ENCODE results near the gene SPAG6. TPM values are rescaled to one million over a fixed set of nuclear protein-coding genes. Genes with fewer than 3 reads are reported as not detected.
"Not testable (repeated sequence)": the region's sequence is repeated elsewhere in the genome, so short reads cannot be mapped to it uniquely, and the experiment has no call there.

Gene SPAG6
- total RNA-seq = not detected
- long read RNA-seq = 0 reads

DNA sequence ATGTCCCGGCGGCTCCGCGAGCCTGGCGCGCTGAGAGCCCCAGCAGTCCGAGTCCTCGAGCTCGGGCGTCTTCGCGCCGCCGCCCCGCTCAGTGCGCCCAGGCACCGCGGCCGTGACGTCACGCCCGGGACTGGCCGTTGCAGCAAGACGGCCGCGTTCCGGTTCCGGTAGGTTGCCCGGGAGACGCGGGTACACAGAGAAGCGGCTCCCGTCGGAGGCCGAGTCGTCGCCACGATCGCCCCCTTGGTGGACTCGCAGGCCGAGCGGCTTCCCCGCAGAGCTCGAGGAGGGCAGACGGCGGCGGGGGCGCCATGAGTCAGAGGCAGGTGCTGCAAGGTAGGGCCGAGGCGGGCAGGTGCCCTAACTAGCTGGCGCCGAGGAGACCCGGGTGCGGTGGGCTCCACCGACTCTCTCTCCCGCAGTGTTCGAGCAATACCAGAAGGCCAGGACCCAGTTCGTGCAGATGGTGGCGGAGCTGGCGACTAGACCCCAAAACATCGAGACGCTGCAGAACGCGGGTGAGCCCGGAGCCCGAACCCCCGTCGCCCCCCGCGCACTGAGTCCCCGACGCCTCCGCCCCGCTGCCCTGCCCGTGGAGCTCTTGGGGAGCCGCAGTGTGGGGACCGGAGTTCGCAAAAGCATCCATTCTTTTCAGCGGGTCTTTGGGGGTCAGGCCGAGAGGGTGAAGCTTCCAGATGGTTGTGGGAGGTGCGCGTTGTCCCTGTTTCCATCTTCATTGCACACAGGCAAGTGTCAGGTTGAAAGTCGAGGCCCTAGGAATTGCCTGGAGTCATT lies at the start of gene SPAG6:
TSS of gene SPAG6 (plus strand) at position 196 of the 795 bp plus-strand sequence. CDS start at position 312, 116 bp downstream.
- peak; percentile 22 for ATAC-seq
- intact Hi-C loops (cut with DNase I, micrococcal nuclease) = no loop called here
- DNase-seq = peak; percentile 52 to 54

- intact Hi-C loops (cut with DNase I, micrococcal nuclease) = no loop called here
- DNase-seq (no peak), ATAC-seq (no peak)
These were observed 44.1 kb upstream of the SPAG6 start for GRCh38 chr10:22301193-22301592.

- no peak for ATAC-seq
- DNase-seq = no peak
- intact Hi-C loops (cut with DNase I, micrococcal nuclease) = no loop called here
These were observed 41.8 kb upstream of the SPAG6 start for GRCh38 chr10:22303461-22303860.

DNA sequence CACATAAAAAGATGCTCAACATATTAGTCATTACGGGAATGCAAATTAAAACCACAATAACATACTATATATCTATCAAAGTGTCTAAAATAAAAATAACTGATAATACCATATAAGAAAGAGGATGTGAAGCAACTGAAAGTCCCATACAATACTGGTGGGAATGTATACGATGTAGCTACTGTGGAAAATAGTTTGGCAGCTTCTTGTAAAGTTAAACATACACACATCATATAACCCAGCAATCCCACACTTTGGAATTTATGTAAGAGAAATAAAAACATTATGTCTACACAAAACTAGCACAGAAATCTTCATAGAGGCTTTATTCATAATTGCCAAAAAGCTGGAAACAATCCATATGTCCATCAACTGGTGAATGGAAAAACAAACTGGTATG lies 39.6 kb upstream of the SPAG6 start:
- ATAC-seq (no peak), DNase-seq (no peak)
- intact Hi-C loops (cut with DNase I, micrococcal nuclease) = no loop called here

DNA sequence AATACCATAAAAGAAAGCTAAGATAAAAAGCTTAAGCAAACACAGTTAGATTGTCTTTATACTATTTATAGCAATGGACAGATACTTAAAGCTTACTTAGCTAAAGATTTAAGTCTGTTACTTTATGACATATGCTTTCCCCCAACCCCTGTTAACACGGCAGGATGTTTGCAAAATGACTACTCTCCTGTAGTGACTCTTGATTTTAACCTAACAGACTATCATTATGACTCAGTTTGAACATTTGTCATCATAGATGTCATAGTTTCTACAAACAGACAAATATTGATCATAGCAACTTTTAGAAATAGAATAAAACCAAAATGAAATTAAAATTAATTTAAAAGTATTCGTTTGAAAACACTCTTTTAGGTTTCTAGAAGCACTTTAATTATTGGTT lies 36.9 kb upstream of the SPAG6 start:
- no peak for ATAC-seq
- intact Hi-C loops (cut with DNase I, micrococcal nuclease) = no loop called here
- no peak for DNase-seq

- DNase-seq (no peak), ATAC-seq (no peak)
- intact Hi-C loops (cut with DNase I, micrococcal nuclease) = no loop called here
These were observed 35.9 kb upstream of the SPAG6 start for GRCh38 chr10:22309180-22310000.

GRCh38 chr10:22310012-22310411 lies 35.3 kb upstream of the SPAG6 start:
- intact Hi-C loops (cut with DNase I, micrococcal nuclease) = loop anchor here in 1 of 2 donors (10.0 kb wide), 1 partner anchor 305 kb away; the partner anchor contains the start of gene DNAJC1
- not testable (repeated sequence) for ATAC-seq, DNase-seq

- DNase-seq (no peak), ATAC-seq (no peak)
- intact Hi-C loops (cut with DNase I, micrococcal nuclease) = loop anchor here in 1 of 2 donors (10.0 kb wide), 1 partner anchor 306 kb away; the partner anchor contains the start of gene DNAJC1
These were observed 34.4 kb upstream of the SPAG6 start for GRCh38 chr10:22310928-22311327.

DNA sequence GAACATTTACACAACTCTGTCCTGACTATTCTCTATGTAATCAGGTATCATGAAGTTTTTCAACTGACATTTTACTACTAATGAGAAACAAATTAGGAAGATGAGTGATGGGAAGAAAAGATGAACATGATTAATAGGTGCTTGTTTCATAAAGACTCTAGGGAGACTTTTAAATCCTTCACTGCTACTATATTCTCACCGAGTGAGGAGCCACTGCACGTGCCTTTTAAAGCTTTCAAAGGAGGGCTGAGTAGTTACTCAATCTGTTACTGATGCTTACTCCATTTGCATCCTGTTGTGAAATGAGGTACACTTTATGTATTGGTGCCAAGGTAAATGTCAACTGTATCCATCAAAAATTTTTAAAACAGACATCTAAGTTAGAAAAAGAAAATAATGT lies 30.4 kb upstream of the SPAG6 start:
- ATAC-seq (no peak), DNase-seq (no peak)
- intact Hi-C loops (cut with DNase I, micrococcal nuclease) = loop anchor here in 1 of 2 donors (5.0 to 10.0 kb wide), 2 partner anchors 88 to 310 kb away; partner anchors contain the start of gene DNAJC1

DNA sequence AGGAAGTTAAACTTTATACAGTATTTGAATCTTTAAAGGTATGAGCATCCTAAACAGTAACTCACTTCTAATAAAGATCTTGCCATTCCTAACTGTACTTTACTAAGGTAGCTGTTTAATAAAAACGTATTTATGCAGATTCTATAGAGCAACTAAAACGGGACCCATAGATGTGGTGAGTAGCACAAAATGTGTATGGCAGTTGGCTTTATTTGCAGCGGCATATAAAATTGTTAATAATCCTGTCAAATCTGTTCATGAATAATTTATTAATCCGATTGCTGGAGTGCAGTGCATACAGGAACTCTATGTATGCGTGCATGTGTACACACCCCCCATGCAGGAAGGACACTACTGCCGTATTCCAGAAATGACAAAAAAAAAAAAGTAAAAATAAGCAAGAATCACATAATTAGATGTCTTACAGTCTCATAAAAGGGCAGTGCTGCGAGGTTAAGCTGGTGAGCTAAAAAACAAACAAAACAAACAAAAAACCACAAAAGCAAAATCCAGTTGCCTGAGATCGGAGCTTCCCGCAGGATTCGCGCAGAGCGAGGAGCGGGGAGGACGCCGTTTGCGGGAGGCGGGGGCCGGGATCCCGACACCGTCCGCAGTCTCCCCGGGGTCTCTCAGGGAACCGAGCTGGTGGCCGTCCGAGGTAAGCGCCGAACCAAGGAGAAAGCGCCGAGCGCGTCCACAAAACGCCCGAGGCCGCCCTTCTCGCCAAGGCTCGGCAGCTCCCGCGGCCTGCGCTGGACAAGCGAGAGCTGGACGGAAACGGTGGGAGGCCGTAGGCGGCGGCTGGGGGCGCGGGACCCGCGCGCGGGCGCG lies 29.6 kb upstream of the SPAG6 start:
- intact Hi-C loops (cut with DNase I, micrococcal nuclease) = loop anchor here in 1 of 2 donors (5.0 to 10.0 kb wide), 2 partner anchors 88 to 311 kb away; partner anchors contain the start of gene DNAJC1
- DNase-seq (peak in 1 of 2 donors; percentile 46), ATAC-seq (peak; percentile 0)

GRCh38 chr10:22316286-22317075 lies 28.8 kb upstream of the SPAG6 start, which contains the start of gene COMMD3:
COMMD3 (plus strand) TSS chr10:22316388; CDS start chr10:22316418, 30 bp downstream.
- peak; percentile 83 for ATAC-seq
- peak; percentile 86 to 92 for DNase-seq
- intact Hi-C loops (cut with DNase I, micrococcal nuclease) = loop anchor here in 1 of 2 donors (5.0 to 10.0 kb wide), 2 partner anchors 89 to 312 kb away; partner anchors contain the start of gene DNAJC1

DNA sequence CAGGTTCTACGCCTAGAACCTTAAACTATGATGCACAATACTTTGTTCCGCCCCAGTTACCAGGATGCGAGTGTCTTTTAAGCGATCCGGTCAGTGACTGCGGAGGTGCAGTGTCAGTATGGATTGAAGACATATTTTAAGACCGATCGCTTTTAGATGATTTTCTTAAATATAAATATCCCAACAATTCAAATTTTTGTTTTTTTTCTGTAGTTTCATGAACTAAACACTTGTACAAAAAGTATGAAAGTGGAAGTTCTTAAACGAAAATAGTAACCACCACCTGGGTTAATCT lies 28.3 kb upstream of the SPAG6 start:
- intact Hi-C loops (cut with DNase I, micrococcal nuclease) = loop anchor here in 1 of 2 donors (5.0 to 10.0 kb wide), 2 partner anchors 90 to 312 kb away; partner anchors contain the start of gene DNAJC1
- peak; percentile 59 for ATAC-seq
- peak in 1 of 2 donors; percentile 41 for DNase-seq

DNA sequence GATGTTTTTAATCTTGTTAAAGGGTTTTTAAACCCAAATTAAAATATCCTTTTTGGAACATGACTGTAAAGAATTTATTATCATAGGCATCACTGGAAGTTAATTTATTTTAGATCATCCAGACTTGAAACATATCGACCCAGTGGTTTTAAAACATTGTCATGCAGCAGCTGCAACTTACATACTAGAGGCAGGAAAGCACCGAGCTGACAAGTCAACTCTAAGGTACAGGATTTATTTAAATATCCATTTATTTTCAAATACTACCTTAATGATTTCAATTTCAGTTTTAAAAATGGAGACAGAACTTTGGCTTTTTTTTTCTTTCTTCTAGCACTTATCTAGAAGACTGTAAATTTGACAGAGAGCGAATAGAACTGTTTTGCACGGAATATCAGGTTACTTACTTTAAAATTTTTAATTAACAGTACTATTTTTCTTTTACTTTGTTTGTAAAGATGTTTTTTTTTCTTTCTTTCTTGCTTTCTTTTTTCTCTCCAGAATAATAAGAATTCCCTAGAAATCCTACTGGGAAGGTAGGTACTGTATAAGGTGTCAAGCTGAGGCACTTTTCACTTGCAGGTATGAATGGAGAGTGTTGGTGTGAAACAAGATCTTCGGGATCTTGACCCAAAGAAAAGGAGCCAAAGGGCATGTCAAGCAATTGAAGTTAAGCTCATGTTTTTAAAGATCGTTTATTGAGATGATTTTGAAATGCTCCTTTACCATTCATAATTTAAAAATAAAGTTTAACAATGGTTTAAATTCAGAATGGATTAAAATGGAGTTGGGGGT lies 27.3 kb upstream of the SPAG6 start:
- ATAC-seq (no peak), DNase-seq (no peak)
- intact Hi-C loops (cut with DNase I, micrococcal nuclease) = loop anchor here in 1 of 2 donors (5.0 to 10.0 kb wide), 2 partner anchors 91 to 313 kb away; partner anchors contain the start of gene DNAJC1

DNA sequence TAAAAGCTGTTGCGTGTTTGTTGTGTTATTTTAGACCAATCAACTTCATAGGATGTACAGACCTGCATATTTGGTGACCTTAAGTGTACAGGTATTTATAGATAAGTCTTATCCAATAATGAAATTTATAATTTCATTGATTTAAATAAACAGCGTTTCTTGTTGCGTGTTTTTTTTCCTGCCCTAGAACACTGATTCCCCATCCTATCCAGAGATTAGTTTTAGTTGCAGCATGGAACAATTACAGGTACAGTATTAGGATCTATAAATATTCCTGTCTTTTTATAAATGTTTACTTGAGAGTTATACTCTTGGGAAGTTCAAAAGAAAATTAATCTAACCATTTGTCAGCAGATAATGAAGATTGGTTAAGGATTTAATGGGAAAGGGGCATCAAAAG lies 26.5 kb upstream of the SPAG6 start:
- ATAC-seq (no peak), DNase-seq (no peak)
- intact Hi-C loops (cut with DNase I, micrococcal nuclease) = loop anchor here in 1 of 2 donors (5.0 to 10.0 kb wide), 2 partner anchors 91 to 314 kb away; partner anchors contain the start of gene DNAJC1

- ATAC-seq (no peak), DNase-seq (no peak)
- intact Hi-C loops (cut with DNase I, micrococcal nuclease) = loop anchor here in 1 of 2 donors (5.0 to 10.0 kb wide), 2 partner anchors 92 to 315 kb away; partner anchors contain the start of gene DNAJC1
These were observed 25.7 kb upstream of the SPAG6 start for GRCh38 chr10:22319547-22319979.

DNA sequence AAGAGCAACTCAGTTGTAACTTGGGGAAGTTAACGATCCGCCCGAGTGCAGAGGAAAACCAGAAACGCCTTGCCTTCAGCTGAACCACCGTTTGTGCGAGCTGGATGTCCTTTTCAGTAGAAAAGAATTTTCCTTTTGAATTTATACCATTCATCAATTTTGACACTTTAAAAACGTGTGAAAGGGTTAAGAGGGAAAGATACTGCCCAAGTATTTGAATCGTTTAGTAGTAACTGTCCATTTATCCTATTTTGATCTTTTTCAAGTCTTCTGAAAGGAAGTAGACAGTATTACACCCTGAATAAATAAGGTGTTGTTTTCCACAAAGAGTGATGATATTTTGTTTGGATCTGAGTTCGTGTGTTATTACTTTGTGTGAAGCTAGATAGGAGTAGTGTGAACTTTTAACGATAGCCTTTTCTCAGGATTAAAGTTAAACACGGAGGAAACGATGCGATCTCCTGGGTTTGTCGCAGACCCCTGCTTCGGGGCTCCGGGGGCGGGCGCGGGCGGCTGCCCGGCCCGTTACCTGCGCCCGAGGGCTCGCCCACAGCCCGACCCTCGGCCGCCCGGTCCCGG lies 25.2 kb upstream of the SPAG6 start:
- intact Hi-C loops (cut with DNase I, micrococcal nuclease) = loop anchor here in 1 of 2 donors (5.0 to 10.0 kb wide), 2 partner anchors 93 to 315 kb away; partner anchors contain the start of gene DNAJC1
- DNase-seq = peak in 1 of 2 donors; percentile 28
- ATAC-seq = no peak

Measured in left colon (tissue), 2 donors.